ENCODE results near the gene SDE2.

DNA sequence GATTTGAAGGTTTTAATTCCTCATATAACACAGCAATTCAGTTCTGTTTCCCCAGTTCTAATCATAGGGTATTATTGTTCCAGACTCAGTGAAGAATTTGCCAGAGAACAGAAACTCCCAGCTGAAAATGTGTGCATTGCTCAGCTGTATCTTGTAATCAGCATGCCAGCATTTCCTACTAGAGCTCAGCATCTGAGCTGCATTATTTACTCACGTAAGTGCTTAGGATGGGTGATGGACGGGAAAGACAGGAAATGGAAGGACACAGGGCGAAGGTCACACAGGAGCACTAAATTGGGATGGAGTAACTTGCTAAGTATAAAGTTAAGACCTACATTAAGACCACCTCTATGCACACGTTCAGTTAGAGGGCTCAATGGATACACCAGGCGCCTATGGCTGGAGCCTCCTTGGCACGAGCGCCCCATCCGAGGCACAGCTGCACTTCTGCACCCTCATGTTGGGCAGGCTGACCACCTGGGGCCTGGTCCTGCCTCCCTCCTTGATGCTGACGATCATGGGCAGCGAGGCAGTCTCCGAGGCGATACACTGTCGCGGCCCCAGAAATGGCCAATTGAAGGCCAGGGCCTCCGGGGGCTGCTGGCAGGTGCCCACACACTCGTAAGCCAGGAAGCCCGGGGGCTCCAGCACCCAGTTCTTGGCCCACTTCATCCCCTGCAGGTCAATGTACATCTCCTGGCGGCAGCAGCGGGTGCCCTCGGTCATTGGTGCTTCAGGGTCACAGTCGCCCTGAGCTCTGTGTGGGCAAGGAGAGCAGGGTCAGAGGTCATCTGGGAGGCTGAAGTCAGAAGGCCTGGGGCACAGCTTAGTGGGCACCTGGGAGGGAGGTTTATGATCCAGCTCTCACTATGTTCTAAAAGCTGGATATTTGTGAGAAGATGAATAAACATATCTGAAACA, 61.8 kb downstream of the SDE2 start:
- TF ChIP-seq, protein P1, sequence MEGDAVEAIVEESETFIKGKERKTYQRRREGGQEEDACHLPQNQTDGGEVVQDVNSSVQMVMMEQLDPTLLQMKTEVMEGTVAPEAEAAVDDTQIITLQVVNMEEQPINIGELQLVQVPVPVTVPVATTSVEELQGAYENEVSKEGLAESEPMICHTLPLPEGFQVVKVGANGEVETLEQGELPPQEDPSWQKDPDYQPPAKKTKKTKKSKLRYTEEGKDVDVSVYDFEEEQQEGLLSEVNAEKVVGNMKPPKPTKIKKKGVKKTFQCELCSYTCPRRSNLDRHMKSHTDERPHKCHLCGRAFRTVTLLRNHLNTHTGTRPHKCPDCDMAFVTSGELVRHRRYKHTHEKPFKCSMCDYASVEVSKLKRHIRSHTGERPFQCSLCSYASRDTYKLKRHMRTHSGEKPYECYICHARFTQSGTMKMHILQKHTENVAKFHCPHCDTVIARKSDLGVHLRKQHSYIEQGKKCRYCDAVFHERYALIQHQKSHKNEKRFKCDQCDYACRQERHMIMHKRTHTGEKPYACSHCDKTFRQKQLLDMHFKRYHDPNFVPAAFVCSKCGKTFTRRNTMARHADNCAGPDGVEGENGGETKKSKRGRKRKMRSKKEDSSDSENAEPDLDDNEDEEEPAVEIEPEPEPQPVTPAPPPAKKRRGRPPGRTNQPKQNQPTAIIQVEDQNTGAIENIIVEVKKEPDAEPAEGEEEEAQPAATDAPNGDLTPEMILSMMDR (IDR thresholded peaks at IDR 0.05) = no peak
- no peak for TF ChIP-seq POLR2A (IDR thresholded peaks at IDR 0.05)

Measured in thyroid gland (tissue), 4 donors.